SK-N-SH treated with all-trans-retinoic acid at 6 μM for 48 hours (cell line): ENCODE results near the gene MINDY4.

Experiments used
- ATAC-seq: fragments of 200-7000 bp; cut with Tn5 transposase; 3 replicates; pipeline ENCODE4 v1.9.1; 2020; ENCODE audit warnings: mild to moderate bottlenecking, moderate library complexity
- ARNTL ChIP-seq: fragments of 450-650 bp; formaldehyde crosslinking; IDR thresholded peaks from 2 replicates; pipeline ENCODE4 v1.5.0; 2020; ENCODE audit warnings: low read depth, mild to moderate bottlenecking, moderate library complexity, borderline replicate concordance
- BACH2 ChIP-seq: fragments of 250-450 bp; sonication (Bioruptor Pico); IDR thresholded peaks from 2 replicates; pipeline ENCODE4 v1.9.0; 2021; ENCODE audit warnings: mild to moderate bottlenecking, borderline replicate concordance
- CREB5 ChIP-seq: fragments of 250-450 bp; sonication (Bioruptor Pico); IDR thresholded peaks from 2 replicates; pipeline ENCODE4 v1.5.1; 2020; ENCODE audit warnings: low read depth, mild to moderate bottlenecking, moderate library complexity
- CSDC2 ChIP-seq: fragments of 250-450 bp; sonication (Bioruptor Pico); IDR thresholded peaks from 2 replicates; pipeline ENCODE4 v1.5.0; 2020; ENCODE audit warnings: mild to moderate bottlenecking, moderate library complexity
- CSRNP3 ChIP-seq: fragments of 250-450 bp; sonication (Bioruptor Pico); IDR thresholded peaks from 2 replicates; pipeline ENCODE4 v1.5.1; 2021; ENCODE audit warnings: mild to moderate bottlenecking, moderate library complexity
- ESRRG ChIP-seq: fragments of 250-450 bp; sonication (Bioruptor Pico); IDR thresholded peaks from 2 replicates; pipeline ENCODE4 v1.6.1; 2021; ENCODE audit warnings: mild to moderate bottlenecking
- GLIS3 ChIP-seq: fragments of 250-450 bp; sonication (Bioruptor Pico); IDR thresholded peaks from 2 replicates; pipeline ENCODE4 v1.5.0; 2020; ENCODE audit warnings: mild to moderate bottlenecking, moderate library complexity
- OSR1 ChIP-seq: fragments of 250-450 bp; sonication (Bioruptor Pico); IDR thresholded peaks from 2 replicates; pipeline ENCODE4 v1.8.0; 2022; ENCODE audit warnings: moderate library complexity, mild to moderate bottlenecking, inconsistent platforms
- PATZ1 ChIP-seq: fragments of 250-450 bp; sonication (Bioruptor Pico); IDR thresholded peaks from 2 replicates; pipeline ENCODE4 v1.8.0; 2020; ENCODE audit warnings: mild to moderate bottlenecking, moderate library complexity, borderline replicate concordance
- POU6F1 ChIP-seq: fragments of 250-450 bp; sonication (Bioruptor Pico); IDR thresholded peaks from 2 replicates; pipeline ENCODE4 v1.8.0; 2021; ENCODE audit warnings: low read depth, mild to moderate bottlenecking, moderate library complexity, borderline replicate concordance
- PPARA ChIP-seq: fragments of 250-450 bp; sonication (Bioruptor Pico); IDR thresholded peaks from 2 replicates; pipeline ENCODE4 v1.5.0; 2020; ENCODE audit warnings: mild to moderate bottlenecking, borderline replicate concordance
- RARB ChIP-seq: fragments of 250-450 bp; sonication (Bioruptor Pico); IDR thresholded peaks from 2 replicates; pipeline ENCODE4 v1.8.0; 2021; ENCODE audit warnings: mild to moderate bottlenecking, moderate library complexity
- SNAI2 ChIP-seq: fragments of 250-450 bp; sonication (Bioruptor Pico); IDR thresholded peaks from 2 replicates; pipeline ENCODE4 v1.5.0; 2020; ENCODE audit warnings: mild to moderate bottlenecking, moderate library complexity
- TCF4 ChIP-seq: fragments of 250-450 bp; sonication (Bioruptor Pico); IDR thresholded peaks from 2 replicates; pipeline ENCODE4 v1.8.0; 2021; ENCODE audit warnings: mild to moderate bottlenecking, moderate library complexity, borderline replicate concordance
- TSHZ2 ChIP-seq: fragments of 250-450 bp; sonication (Bioruptor Pico); IDR thresholded peaks from 2 replicates; pipeline ENCODE4 v1.5.0; 2020; ENCODE audit warnings: mild to moderate bottlenecking, moderate library complexity
- ZC3H10 ChIP-seq: fragments of 250-450 bp; sonication (Bioruptor Pico); IDR thresholded peaks from 2 replicates; pipeline ENCODE4 v1.5.1; 2021; ENCODE audit warnings: mild to moderate bottlenecking, moderate library complexity
- ZFP30 ChIP-seq: fragments of 450-650 bp; formaldehyde crosslinking; IDR thresholded peaks from 2 replicates; pipeline ENCODE4 v1.5.0; 2022; ENCODE audit warnings: mild to moderate bottlenecking, moderate library complexity
- ZNF565 ChIP-seq: fragments of 450-650 bp; formaldehyde crosslinking; conservative IDR thresholded peaks from 2 replicates; pipeline ENCODE4 v1.5.0; 2020; ENCODE audit warnings: low read depth, mild to moderate bottlenecking, moderate library complexity
- ZNF70 ChIP-seq: fragments of 450-650 bp; formaldehyde crosslinking; IDR thresholded peaks from 2 replicates; pipeline ENCODE4 v1.5.0; 2020; ENCODE audit warnings: mild to moderate bottlenecking, moderate library complexity
- ZNF8 ChIP-seq: fragments of 450-650 bp; formaldehyde crosslinking; IDR thresholded peaks from 2 replicates; pipeline ENCODE4 v1.5.0; 2020; ENCODE audit warnings: mild to moderate bottlenecking, moderate library complexity

The MINDY4 gene

GRCh38 chr7:30815951-30816644 lies 44.9 kb downstream of the MINDY4 start:
- no peak for ATAC-seq

More at GRCh38 chr7:30815951-30816644, 44.9 kb downstream of the MINDY4 start:
- TF ChIP-seq ZC3H10 (CRISPR knock-in tag) (no peak), POU6F1 (CRISPR knock-in tag) (no peak), SNAI2 (CRISPR knock-in tag) (no peak), ZNF70 (no peak), CREB5 (CRISPR knock-in tag) (no peak), ZNF8 (no peak), ZFP30 (CRISPR knock-in tag) (no peak), TSHZ2 (CRISPR knock-in tag) (no peak), GLIS3 (CRISPR knock-in tag) (no peak), ARNTL (CRISPR knock-in tag) (no peak), ZNF565 (CRISPR knock-in tag) (no peak), BACH2 (no peak), ESRRG (no peak), OSR1 (CRISPR knock-in tag) (no peak), PATZ1 (no peak), TCF4 (CRISPR knock-in tag) (no peak), CSRNP3 (CRISPR knock-in tag) (no peak), CSDC2 (CRISPR knock-in tag) (no peak), PPARA (no peak), RARB (CRISPR knock-in tag) (no peak)
